GM10248 (cell line): ENCODE measurements around the gene DGKI.
"Not testable (repeated sequence)": the region's sequence is repeated elsewhere in the genome, so short reads cannot be mapped to it uniquely, and the experiment has no call there.

Source experiments
- CTCF ChIA-PET: fragments of 300-600 bp; sonication (Branson Sonifier 250); formaldehyde crosslinking; extraction: SDS; loops from one replicate; lab custom pipeline; 2021; ENCODE audit warnings: antibody characterized with exemption; lab: Yijun Ruan, JAX
- POLR2A ChIA-PET: fragments of 350-650 bp; sonication (Branson Sonifier 250); formaldehyde crosslinking; extraction: SDS; loops from one replicate; lab custom pipeline; 2020; ENCODE audit warnings: antibody characterized with exemption; lab: Yijun Ruan, JAX
- DNase-seq: peaks from one replicate; pipeline ENCODE4 v3.0.0; 2012; ENCODE audit errors: extremely low spot score
- TF ChIP-seq, protein P1 (sequence below): IDR thresholded peaks from 2 replicates; pipeline ENCODE4 v1.5.1; 2012; ENCODE audit warnings: mild to moderate bottlenecking, low read depth; ENCODE audit errors: extremely low read depth, missing control alignments, control extremely low read depth

DGKI gene

GRCh38 chr7:137839903-137840779 lies 6.6 kb downstream of the DGKI start:
- TF ChIP-seq, protein P1, sequence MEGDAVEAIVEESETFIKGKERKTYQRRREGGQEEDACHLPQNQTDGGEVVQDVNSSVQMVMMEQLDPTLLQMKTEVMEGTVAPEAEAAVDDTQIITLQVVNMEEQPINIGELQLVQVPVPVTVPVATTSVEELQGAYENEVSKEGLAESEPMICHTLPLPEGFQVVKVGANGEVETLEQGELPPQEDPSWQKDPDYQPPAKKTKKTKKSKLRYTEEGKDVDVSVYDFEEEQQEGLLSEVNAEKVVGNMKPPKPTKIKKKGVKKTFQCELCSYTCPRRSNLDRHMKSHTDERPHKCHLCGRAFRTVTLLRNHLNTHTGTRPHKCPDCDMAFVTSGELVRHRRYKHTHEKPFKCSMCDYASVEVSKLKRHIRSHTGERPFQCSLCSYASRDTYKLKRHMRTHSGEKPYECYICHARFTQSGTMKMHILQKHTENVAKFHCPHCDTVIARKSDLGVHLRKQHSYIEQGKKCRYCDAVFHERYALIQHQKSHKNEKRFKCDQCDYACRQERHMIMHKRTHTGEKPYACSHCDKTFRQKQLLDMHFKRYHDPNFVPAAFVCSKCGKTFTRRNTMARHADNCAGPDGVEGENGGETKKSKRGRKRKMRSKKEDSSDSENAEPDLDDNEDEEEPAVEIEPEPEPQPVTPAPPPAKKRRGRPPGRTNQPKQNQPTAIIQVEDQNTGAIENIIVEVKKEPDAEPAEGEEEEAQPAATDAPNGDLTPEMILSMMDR, result no peak
- POLR2A ChIA-PET, result interaction anchor here (1.4 kb wide), 1 partner anchor 20 kb away, joined by 3 read pairs; no protein-coding TSS in a partner anchor
- CTCF ChIA-PET, result interaction anchor here (0.8 to 3.4 kb wide), 10 partner anchors 10 to 210 kb away, joined by 3 to 27 read pairs (median 4); no protein-coding TSS in a partner anchor
- DNase-seq, result no peak

GRCh38 chr7:137838706-137839315 lies 8.0 kb downstream of the DGKI start:
- CTCF ChIA-PET, result interaction anchor here (0.9 to 3.4 kb wide), 3 partner anchors 10 to 182 kb away, joined by 3 to 27 read pairs (median 7); no protein-coding TSS in a partner anchor
- TF ChIP-seq, protein P1, result no peak
- POLR2A ChIA-PET, result interaction anchor here (0.6 to 1.4 kb wide), 2 partner anchors 18 to 50 kb away, joined by 3 to 4 read pairs; no protein-coding TSS in a partner anchor
- DNase-seq, result no peak

- no peak for DNase-seq
- TF ChIP-seq, protein P1, result no peak
- POLR2A ChIA-PET, result no interaction called here
- CTCF ChIA-PET, result interaction anchor here (0.9 to 5.3 kb wide), 8 partner anchors 9 to 180 kb away, joined by 3 to 22 read pairs (median 6); no protein-coding TSS in a partner anchor
Observed at GRCh38 chr7:137836541-137836940, 10.2 kb downstream of the DGKI start.

GRCh38 chr7:137836113-137836509 lies 10.7 kb downstream of the DGKI start:
- CTCF ChIA-PET, result interaction anchor here (0.9 to 5.3 kb wide), 9 partner anchors 8 to 230 kb away, joined by 3 to 22 read pairs (median 6); no protein-coding TSS in a partner anchor
- TF ChIP-seq, protein P1, result no peak
- POLR2A ChIA-PET, result no interaction called here
- DNase-seq, result no peak

DNA sequence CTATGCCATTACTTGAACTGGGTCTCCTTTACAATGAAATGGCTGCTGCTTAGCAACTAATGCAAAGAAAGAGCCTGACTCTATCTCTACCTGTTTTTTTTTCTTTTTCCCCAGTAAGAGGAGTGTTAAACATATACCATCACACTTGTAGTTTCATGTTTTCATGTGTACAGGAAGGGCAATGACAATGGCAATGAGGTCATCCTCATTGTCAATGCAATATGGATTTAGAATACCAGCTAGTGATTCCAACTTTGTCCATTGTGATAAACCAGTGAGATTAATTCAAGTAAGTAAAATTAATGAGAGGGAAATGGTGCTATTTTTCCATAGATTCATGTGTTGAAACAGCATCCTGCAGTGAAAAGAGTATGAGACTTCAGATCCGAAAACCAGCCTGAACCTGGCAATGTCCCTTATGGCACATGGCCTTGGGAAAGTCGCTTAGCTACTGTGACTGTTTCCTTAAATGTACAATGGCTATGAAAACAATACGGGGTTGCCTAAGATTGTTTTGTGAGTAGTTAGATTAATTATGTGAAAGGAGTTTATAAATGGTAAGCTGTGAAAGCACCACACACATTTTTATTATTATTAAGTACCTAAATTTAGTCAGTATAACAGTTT lies 11.2 kb downstream of the DGKI start:
- ChIA-PET POLR2A (no interaction called here), CTCF (interaction anchor here (1.0 to 5.3 kb wide), 9 partner anchors 8 to 229 kb away, joined by 3 to 22 read pairs (median 6); no protein-coding TSS in a partner anchor)
- TF ChIP-seq, protein P1, result no peak
- DNase-seq, result no peak

DNA sequence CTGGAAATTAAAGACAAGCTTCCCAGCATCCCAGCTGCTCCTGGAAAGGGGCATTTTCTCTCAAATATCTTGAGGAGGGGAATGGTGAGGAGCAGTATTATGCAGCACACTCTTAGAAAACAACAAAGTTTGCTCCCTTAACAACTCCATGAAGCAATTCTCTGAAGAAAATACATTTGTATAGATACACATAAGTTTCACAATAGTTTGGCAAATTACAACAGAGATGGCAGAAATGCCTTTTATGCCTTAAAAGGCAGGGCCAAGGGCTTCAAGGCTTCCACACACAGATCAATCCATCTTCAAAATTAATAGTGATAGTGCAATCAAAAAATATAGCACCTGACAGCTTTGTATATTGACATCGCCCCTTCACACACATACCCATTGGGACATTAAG lies 12.2 kb downstream of the DGKI start:
- POLR2A ChIA-PET, result no interaction called here
- TF ChIP-seq, protein P1, result no peak
- CTCF ChIA-PET, result interaction anchor here (0.9 to 5.3 kb wide), 7 partner anchors 9 to 77 kb away, joined by 3 to 22 read pairs (median 3); no protein-coding TSS in a partner anchor
- DNase-seq, result no peak

DNA sequence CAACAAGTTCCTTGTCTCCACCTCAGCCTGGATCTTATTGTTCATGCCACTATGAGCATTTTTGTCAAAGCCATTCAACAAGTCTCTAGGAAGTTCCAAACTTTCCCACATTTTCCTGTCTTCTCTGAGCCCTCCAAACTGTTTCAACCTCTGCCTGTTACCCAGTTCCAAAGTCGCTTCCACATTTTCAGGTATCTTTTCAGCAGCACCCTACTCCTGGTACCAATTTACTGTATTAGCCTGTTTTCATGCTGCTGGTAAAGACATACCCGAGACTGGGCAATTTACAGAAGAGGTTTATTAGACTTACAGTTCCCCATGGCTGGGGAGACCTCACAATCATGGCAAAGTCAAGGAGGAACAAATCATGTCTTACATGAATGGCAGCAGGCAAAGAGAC lies 13.8 kb downstream of the DGKI start:
- POLR2A ChIA-PET, DNase-seq: not testable (repeated sequence)
- CTCF ChIA-PET, result interaction anchor here (1.5 to 5.3 kb wide), 2 partner anchors 11 to 29 kb away, joined by 3 to 22 read pairs; no protein-coding TSS in a partner anchor
